ENCODE results near the gene PIK3CA.

DNA sequence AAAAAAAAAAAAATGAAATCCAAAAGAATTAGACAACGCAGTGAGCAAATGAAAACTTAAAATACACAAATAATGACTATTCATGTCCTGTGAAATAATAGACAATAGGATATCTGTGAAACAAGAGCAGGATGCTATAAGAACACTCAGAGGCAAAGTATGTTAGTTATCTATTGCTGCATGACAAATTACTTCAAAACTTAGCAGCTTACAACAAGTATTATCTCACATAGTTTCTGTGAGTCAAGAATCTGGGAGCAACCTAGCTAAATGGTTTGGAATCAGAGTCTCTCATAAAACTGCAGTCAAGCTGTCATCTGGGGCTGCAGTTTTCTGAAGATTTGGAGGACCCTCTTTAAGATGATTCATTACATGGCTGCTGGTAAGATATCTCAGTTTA is 40.1 kb upstream of the PIK3CA start:
- TF ChIP-seq, protein P1, sequence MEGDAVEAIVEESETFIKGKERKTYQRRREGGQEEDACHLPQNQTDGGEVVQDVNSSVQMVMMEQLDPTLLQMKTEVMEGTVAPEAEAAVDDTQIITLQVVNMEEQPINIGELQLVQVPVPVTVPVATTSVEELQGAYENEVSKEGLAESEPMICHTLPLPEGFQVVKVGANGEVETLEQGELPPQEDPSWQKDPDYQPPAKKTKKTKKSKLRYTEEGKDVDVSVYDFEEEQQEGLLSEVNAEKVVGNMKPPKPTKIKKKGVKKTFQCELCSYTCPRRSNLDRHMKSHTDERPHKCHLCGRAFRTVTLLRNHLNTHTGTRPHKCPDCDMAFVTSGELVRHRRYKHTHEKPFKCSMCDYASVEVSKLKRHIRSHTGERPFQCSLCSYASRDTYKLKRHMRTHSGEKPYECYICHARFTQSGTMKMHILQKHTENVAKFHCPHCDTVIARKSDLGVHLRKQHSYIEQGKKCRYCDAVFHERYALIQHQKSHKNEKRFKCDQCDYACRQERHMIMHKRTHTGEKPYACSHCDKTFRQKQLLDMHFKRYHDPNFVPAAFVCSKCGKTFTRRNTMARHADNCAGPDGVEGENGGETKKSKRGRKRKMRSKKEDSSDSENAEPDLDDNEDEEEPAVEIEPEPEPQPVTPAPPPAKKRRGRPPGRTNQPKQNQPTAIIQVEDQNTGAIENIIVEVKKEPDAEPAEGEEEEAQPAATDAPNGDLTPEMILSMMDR (IDR thresholded peaks at IDR 0.05): no peak
- no peak for TF ChIP-seq EP300 (IDR thresholded peaks at IDR 0.05)
